Testis (tissue), 3 donors: ENCODE data around the gene DSTN. TPM values are rescaled to one million over a fixed set of nuclear protein-coding genes. Genes with fewer than 3 reads are reported as not detected.

Experiments used
- DNase-seq: peaks from one replicate; pipeline ENCODE4 v3.0.0-alpha.2; 2019
- H3K27ac ChIP-seq, 2 donors: fragments of 200-600 bp; sonication (generic); one replicate each; pipeline ENCODE4 v1.5.1; 2019
- H3K27me3 ChIP-seq: fragments of 200-600 bp; sonication (generic); one replicate; pipeline ENCODE4 v1.5.1; 2019
- H3K36me3 ChIP-seq: fragments of 200-600 bp; sonication (generic); one replicate; pipeline ENCODE4 v1.5.1; 2017; ENCODE audit warnings: low read depth; ENCODE audit errors: missing control alignments
- H3K4me1 ChIP-seq: fragments of 200-600 bp; sonication (generic); one replicate; pipeline ENCODE4 v1.5.1; 2019
- H3K4me3 ChIP-seq, 2 donors: fragments of 200-600 bp; sonication (generic); one replicate each; pipeline ENCODE4 v1.5.1; 2017 to 2019
- H3K9me3 ChIP-seq: fragments of 200-600 bp; sonication (generic); one replicate; pipeline ENCODE4 v1.5.1; 2017
- CTCF ChIP-seq, 3 experiments: fragments of 450-650 bp in 2 of 3; fragments of 200-600 bp in 1 of 3; sonication (generic) in 1 of 3; IDR thresholded peaks; one replicate each; pipeline ENCODE4 v1.5.1; 2016 to 2019; ENCODE audit warnings: antibody characterized with exemption in 3 of 3, mild to moderate bottlenecking in 2 of 3, moderate library complexity in 1 of 3
- POLR2A ChIP-seq: fragments of 450-650 bp; IDR thresholded peaks from one replicate; pipeline ENCODE4 v1.6.1; 2017; ENCODE audit warnings: antibody characterized with exemption, mild to moderate bottlenecking, moderate library complexity
- WGBS, 2 donors: methylation state at CpG; one replicate each; pipeline ENCODE4 v1.1.5; 2018; 5-methylcytosine and 5-hydroxymethylcytosine counted together
- intact Hi-C: fragments of 100-400 bp; cut with DNase I; formaldehyde crosslinking; loops from one replicate; pipeline ENCODE4 v1.15.1; 2023; ENCODE audit warnings: low total_unique reads
- polyA plus RNA-seq: library from polyadenylated mRNA; stranded (reverse); fragments of 350-450 nt; fragmentation: Illumina TruSeq; extraction: RNeasy Lipid Tissue Mini Kit (QIAGEN cat#74804); gene quantifications from one replicate; pipeline ENCODE4 v1.2.3, GENCODE V29; 2014; ENCODE audit warnings: low read depth, low replicate concordance; ENCODE audit not compliant: insufficient read depth
- total RNA-seq, 2 donors: library from RNA; depleted of rRNA; stranded (reverse); fragments of >200 nt; gene quantifications; one replicate each; pipeline ENCODE4 v1.2.3, GENCODE V29; 2016

DSTN gene
- total and polyA plus RNA-seq, 3 donors from 2014 or later: 121 to 301 (median 148) TPM

- Histone ChIP-seq H3K4me1 (no peaks in the 10 kb centered on the region), H3K4me3 (no peak overlapping the region), H3K36me3 (no peaks in the 10 kb centered on the region), H3K9me3 (no peaks in the 10 kb centered on the region), H3K27me3 (no peaks in the 10 kb centered on the region), H3K27ac (no peak overlapping the region)
- DNase-seq: no peak
- 79 to 80% methylated on average over 4 of the region's 4 CpGs for WGBS, 2 donors
- TF ChIP-seq CTCF (IDR thresholded peaks at IDR 0.05) (no peak), POLR2A (no peak)
- intact Hi-C loops: no loop called here
Measured at GRCh38 chr20:17601957-17602356, 32.1 kb downstream of the DSTN start.

- Histone ChIP-seq H3K36me3 (no peaks in the 10 kb centered on the region), H3K4me3 (no peak overlapping the region), H3K27ac (no peak overlapping the region), H3K27me3 (no peaks in the 10 kb centered on the region), H3K4me1 (no peaks in the 10 kb centered on the region), H3K9me3 (no peaks in the 10 kb centered on the region)
- no peak for DNase-seq
- WGBS, 2 donors: 89 to 94% methylated on average over 4 of the region's 4 CpGs
- TF ChIP-seq POLR2A (no peak), CTCF (IDR thresholded peaks at IDR 0.05) (no peak)
- intact Hi-C loops: no loop called here
Measured at GRCh38 chr20:17602493-17602892, 32.6 kb downstream of the DSTN start.

- no peak for DNase-seq
- H3K27ac ChIP-seq: no peak overlapping the region
- WGBS, 2 donors: 75 to 77% methylated on average over 5 of the region's 5 CpGs
Measured at GRCh38 chr20:17605131-17605660, 35.3 kb downstream of the DSTN start.

GRCh38 chr20:17606001-17606400 is 36.1 kb downstream of the DSTN start:
- Histone ChIP-seq H3K4me1 (no peaks in the 10 kb centered on the region), H3K9me3 (no peaks in the 10 kb centered on the region), H3K27me3 (no peaks in the 10 kb centered on the region), H3K36me3 (no peaks in the 10 kb centered on the region), H3K27ac (no peak overlapping the region), H3K4me3 (no peak overlapping the region)
- WGBS, 2 donors: 82 to 87% methylated on average over 2 of the region's 2 CpGs
- TF ChIP-seq POLR2A (no peak), CTCF (IDR thresholded peaks at IDR 0.05) (no peak)
- DNase-seq: no peak
- intact Hi-C loops: no loop called here

More at GRCh38 chr20:17605131-17605660, 35.3 kb downstream of the DSTN start:
- H3K36me3 ChIP-seq: no peaks in the 10 kb centered on the region
- no peak for TF ChIP-seq CTCF (IDR thresholded peaks at IDR 0.05)
- TF ChIP-seq POLR2A: no peak
- H3K4me3 ChIP-seq: no peak overlapping the region
- H3K4me1 ChIP-seq: no peaks in the 10 kb centered on the region
- intact Hi-C loops: no loop called here
- H3K27me3 ChIP-seq: no peaks in the 10 kb centered on the region
- H3K9me3 ChIP-seq: no peaks in the 10 kb centered on the region
